ENCODE measurements around the gene GDF9. TPM values are rescaled to one million over a fixed set of nuclear protein-coding genes. Genes with fewer than 3 reads are reported as not detected.

Gene GDF9
- total RNA-seq, 1 experiment from 2014 or later = 0.24 TPM

DNA sequence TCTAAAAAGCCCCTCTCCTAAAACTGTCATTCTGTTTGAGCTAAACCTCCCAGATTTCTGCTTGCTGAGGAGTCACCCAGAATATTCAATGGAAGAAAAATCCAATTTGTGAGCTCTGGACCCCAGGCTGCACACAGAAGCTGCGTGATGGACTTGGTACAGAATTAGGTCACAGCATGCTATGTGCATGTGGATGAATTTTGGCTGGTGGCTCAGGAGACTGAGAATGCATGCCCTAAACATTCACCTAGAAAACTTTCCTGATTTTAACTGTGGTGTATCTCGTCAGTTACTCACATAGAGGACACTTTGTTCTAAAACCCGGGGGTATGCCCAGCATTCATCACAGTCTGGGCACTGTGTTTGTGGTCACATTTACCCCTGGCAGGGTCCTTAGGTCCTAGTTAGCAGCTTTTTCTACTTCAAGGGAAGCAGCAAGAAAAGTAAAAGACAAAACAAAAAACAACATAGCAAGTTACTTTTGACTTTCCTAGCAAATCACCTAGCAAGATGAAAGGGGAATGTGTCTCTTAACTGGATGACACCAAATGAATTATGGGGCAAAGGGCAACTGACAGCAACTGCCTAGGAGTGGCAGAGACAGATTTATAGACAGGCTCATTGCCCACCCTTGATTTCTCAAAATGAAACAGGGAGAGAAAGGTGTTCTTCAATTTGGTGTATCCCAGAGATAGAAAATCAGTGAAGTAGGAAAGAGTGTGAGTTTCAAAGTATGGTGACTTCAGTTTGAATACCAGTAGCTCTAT, 27.6 kb downstream of the GDF9 start:
- Mint-ChIP-seq H3K4me3 (no peak overlapping the region), H3K36me3 (ENCODE audit: insufficient read depth in 1 of 3, low read depth in 3 of 3) (no peaks in the 10 kb centered on the region), H3K9me3 (no peaks in the 10 kb centered on the region), H3K27me3 (ENCODE audit: low read depth) (peaks cover 3% of the 10 kb centered on the region), H3K4me1 (no peaks in the 10 kb centered on the region; a peak in 1 of 4 replicates), H3K27ac (peak overlapping the region in 1 of 3 experiments; percentile 41; a peak in 1 of 7 replicates)
- Histone ChIP-seq H3K4ac (ENCODE audit: low read depth, low read length) (no peak overlapping the region), H3K56ac (ENCODE audit: insufficient read length, low read depth, low read length) (no peak overlapping the region), H3K9ac (ENCODE audit: extremely low read depth, insufficient read length, low read length) (no peak overlapping the region), H2AFZ (ENCODE audit: low read length) (no peak overlapping the region), H2BK15ac (ENCODE audit: low read depth, low read length) (no peak overlapping the region), H3K27me3 (ENCODE audit: insufficient read depth, low read length) (no peaks in the 10 kb centered on the region), H3K79me2 (ENCODE audit: insufficient read depth, low read length) (no peaks in the 10 kb centered on the region), H3K79me1 (ENCODE audit: insufficient read depth, low read depth, low read length, poor library complexity, severe bottlenecking) (no peaks in the 10 kb centered on the region), H3K14ac (ENCODE audit: insufficient read depth, low read length) (no peak overlapping the region), H4K91ac (ENCODE audit: insufficient read length, low read depth, low read length) (no peak overlapping the region), H3K9me3 (ENCODE audit: control insufficient read depth, low read depth, low read length) (no peaks in the 10 kb centered on the region), H2BK12ac (ENCODE audit: insufficient read length, low read depth, low read length) (no peak overlapping the region), H3K4me2 (ENCODE audit: insufficient read depth, insufficient read length, low read length) (no peak overlapping the region), H3K23ac (ENCODE audit: insufficient read length, low read depth, low read length) (no peak overlapping the region), H4K5ac (ENCODE audit: insufficient read length, low read depth, low read length) (no peak overlapping the region), H4K20me1 (ENCODE audit: control insufficient read depth, insufficient read depth, insufficient read length) (no peaks in the 10 kb centered on the region), H3K18ac (ENCODE audit: insufficient read length, low read depth, low read length) (no peak overlapping the region), H3K27ac (ENCODE audit: insufficient read length, low read depth, low read length) (no peak overlapping the region), H3K4me1 (ENCODE audit: insufficient read depth, low read length) (no peaks in the 10 kb centered on the region), H2AK5ac (ENCODE audit: insufficient read length, low read length) (no peak overlapping the region), H2BK120ac (ENCODE audit: low read depth, low read length, poor library complexity, severe bottlenecking) (no peak overlapping the region), H4K8ac (replicated peaks; ENCODE audit: insufficient read length, low read depth, low read length) (no peak overlapping the region), H2BK20ac (ENCODE audit: low read depth, low read length, poor library complexity, severe bottlenecking) (no peak overlapping the region), H3T11ph (ENCODE audit: low read length) (no peak overlapping the region), H2BK5ac (ENCODE audit: insufficient read length, low read length) (no peak overlapping the region), H3K23me2 (ENCODE audit: insufficient read length, low read depth, low read length, poor library complexity, severe bottlenecking) (no peaks in the 10 kb centered on the region)
- TF ChIP-seq, protein P1, sequence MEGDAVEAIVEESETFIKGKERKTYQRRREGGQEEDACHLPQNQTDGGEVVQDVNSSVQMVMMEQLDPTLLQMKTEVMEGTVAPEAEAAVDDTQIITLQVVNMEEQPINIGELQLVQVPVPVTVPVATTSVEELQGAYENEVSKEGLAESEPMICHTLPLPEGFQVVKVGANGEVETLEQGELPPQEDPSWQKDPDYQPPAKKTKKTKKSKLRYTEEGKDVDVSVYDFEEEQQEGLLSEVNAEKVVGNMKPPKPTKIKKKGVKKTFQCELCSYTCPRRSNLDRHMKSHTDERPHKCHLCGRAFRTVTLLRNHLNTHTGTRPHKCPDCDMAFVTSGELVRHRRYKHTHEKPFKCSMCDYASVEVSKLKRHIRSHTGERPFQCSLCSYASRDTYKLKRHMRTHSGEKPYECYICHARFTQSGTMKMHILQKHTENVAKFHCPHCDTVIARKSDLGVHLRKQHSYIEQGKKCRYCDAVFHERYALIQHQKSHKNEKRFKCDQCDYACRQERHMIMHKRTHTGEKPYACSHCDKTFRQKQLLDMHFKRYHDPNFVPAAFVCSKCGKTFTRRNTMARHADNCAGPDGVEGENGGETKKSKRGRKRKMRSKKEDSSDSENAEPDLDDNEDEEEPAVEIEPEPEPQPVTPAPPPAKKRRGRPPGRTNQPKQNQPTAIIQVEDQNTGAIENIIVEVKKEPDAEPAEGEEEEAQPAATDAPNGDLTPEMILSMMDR (conservative IDR thresholded peaks at IDR 0.05) = no peak
- DNase-seq = no peak
- WGBS (ENCODE audit: extremely low coverage, insufficient read length, low lambda C conversion rate) = no CpG with 5 or more reads among the region's 3 CpGs
